ENCODE measurements around the gene CEP128. TPM values are rescaled to one million over a fixed set of nuclear protein-coding genes. Genes with fewer than 3 reads are reported as not detected.

Gene CEP128
- total RNA-seq, 4 donors from 2014 or later, result 3.5 to 12.9 (median 9.7) TPM

DNA sequence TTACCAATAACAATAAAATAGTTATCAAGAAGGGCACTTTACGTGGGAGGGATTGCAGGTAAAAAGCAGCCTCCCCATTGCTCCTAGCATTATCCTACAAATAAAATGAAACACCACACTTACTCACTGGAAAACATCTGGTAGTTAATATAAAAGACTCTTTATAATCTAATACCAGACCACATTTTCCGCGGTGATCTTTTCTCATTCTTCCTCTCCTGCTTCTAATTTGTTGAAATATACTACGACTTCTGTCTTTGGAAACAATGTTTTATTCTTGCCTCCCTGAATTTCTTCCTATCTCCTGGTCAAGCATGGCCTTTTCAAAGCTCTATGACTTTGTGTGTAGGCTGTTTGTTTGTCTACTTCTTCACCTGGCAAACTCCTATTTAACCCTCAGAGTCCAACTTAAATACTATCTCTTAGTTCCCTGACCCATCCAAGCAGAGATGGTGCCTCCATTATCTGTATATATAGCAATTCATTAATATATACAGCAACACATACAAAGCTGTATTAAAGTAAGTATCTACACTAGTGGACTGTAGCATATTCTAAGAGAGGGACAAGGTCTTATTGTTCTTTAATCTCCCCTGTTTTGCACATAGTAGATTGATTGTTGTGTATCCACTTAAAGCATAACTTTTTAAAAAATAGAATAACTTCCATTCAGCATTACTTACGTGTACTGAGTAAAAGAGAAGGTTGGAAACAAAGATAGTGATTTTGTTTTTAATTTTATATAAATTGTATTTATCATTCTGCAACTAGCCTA, 228.3 kb downstream of the CEP128 start:
- no peak for DNase-seq (ENCODE audit: extremely low spot score)
- Histone ChIP-seq H3K27ac (replicated peaks in 1 of 4) (no peak overlapping the region), H3K27me3 (no peaks in the 10 kb centered on the region), H3K36me3 (no peaks in the 10 kb centered on the region), H3K4me3 (no peak overlapping the region), H3K9me3 (no peaks in the 10 kb centered on the region), H3K4me1 (no peaks in the 10 kb centered on the region)
- TF ChIP-seq, protein P1, sequence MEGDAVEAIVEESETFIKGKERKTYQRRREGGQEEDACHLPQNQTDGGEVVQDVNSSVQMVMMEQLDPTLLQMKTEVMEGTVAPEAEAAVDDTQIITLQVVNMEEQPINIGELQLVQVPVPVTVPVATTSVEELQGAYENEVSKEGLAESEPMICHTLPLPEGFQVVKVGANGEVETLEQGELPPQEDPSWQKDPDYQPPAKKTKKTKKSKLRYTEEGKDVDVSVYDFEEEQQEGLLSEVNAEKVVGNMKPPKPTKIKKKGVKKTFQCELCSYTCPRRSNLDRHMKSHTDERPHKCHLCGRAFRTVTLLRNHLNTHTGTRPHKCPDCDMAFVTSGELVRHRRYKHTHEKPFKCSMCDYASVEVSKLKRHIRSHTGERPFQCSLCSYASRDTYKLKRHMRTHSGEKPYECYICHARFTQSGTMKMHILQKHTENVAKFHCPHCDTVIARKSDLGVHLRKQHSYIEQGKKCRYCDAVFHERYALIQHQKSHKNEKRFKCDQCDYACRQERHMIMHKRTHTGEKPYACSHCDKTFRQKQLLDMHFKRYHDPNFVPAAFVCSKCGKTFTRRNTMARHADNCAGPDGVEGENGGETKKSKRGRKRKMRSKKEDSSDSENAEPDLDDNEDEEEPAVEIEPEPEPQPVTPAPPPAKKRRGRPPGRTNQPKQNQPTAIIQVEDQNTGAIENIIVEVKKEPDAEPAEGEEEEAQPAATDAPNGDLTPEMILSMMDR (IDR thresholded peaks at IDR 0.05), result no peak
- TF ChIP-seq POLR2AphosphoS5 (IDR thresholded peaks at IDR 0.05) (no peak), EP300 (IDR thresholded peaks at IDR 0.05) (no peak), POLR2A (IDR thresholded peaks at IDR 0.05; ENCODE audit: low read depth) (no peak)
- intact Hi-C loops (cut with DNase I), result no loop called here
- 89% methylated on average over 5 of the region's 5 CpGs for WGBS

DNA sequence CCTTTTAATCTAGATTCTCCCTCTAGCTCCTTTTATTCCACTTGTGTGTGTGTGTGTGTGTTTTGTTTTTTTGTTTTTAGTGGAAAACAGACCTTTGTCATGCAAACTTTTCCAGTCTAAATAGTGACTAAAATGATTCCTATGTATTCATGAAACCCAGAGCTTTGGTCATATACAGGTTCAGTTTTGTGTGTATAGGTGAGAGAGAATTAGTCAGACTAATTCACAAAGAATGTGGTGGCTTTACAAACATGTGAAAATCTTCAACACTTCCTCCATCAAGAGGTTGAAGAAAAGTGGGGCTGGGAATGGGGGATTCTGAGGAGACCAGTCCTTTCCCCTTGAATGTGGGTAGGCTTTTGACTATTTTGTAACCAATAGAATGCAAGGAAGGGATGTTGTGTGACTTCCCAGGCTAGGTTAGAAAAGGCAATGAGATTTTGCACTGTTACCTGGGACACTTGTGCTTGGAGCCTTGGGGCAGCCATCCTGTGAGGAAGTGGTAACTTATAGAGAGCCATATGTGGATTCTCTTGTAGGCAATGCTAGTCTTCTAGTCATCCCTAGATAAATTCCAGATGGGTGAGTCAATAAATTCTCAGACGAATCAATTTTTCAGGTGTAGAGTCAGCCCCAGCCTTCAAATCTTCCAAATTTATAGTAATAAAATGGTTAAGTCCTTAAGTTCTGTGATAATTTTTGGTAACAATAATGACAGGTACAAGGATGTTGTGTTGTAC, 236.1 kb downstream of the CEP128 start:
- intact Hi-C loops (cut with DNase I), result no loop called here
- WGBS, result 95% methylated on average over 1 of the region's 1 CpG
- Histone ChIP-seq H3K9me3 (no peaks in the 10 kb centered on the region), H3K27me3 (no peaks in the 10 kb centered on the region), H3K4me1 (no peaks in the 10 kb centered on the region), H3K36me3 (no peaks in the 10 kb centered on the region), H3K4me3 (no peak overlapping the region), H3K27ac (replicated peaks in 1 of 4) (no peak overlapping the region)
- TF ChIP-seq POLR2AphosphoS5 (IDR thresholded peaks at IDR 0.05), result no peak
- TF ChIP-seq EP300 (IDR thresholded peaks at IDR 0.05), result no peak
- TF ChIP-seq, protein P1 (IDR thresholded peaks at IDR 0.05), result no peak
- no peak for TF ChIP-seq POLR2A (IDR thresholded peaks at IDR 0.05; ENCODE audit: low read depth)
- DNase-seq (ENCODE audit: extremely low spot score), result no peak

DNA sequence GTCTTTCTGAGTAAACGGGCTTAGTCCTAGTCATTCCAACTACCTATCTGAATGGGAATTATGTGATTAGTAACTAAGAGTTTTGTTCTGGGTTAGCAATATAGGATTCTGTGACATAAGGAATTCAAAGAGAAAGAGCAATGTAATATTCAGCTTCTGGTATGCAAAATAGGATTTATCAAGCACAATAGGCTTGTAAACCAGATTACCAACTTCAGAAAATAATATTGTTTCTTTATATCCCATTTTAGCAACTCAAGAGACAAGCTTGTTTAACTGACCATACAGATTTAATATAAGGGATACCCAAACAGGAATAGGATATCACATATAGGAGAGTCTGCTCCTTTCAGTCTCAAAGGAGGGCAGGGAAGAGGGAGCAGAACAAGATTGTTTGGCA, 240.9 kb downstream of the CEP128 start:
- intact Hi-C loops (cut with DNase I), result no loop called here

GRCh38 chr14:80699861-80700260, 241.7 kb downstream of the CEP128 start:
- Histone ChIP-seq H3K4me3 (no peak overlapping the region), H3K36me3 (no peaks in the 10 kb centered on the region), H3K27ac (replicated peaks in 1 of 4) (no peak overlapping the region), H3K27me3 (no peaks in the 10 kb centered on the region), H3K4me1 (no peaks in the 10 kb centered on the region), H3K9me3 (no peaks in the 10 kb centered on the region)
- TF ChIP-seq POLR2A (IDR thresholded peaks at IDR 0.05; ENCODE audit: low read depth) (no peak), POLR2AphosphoS5 (IDR thresholded peaks at IDR 0.05) (no peak), EP300 (IDR thresholded peaks at IDR 0.05) (no peak)
- TF ChIP-seq, protein P1 (IDR thresholded peaks at IDR 0.05), result no peak
- intact Hi-C loops (cut with DNase I), result no loop called here
- no peak for DNase-seq (ENCODE audit: extremely low spot score)
- 86% methylated on average over 4 of the region's 4 CpGs for WGBS

More for the DNA sequence above, 240.9 kb downstream of the CEP128 start:
- TF ChIP-seq POLR2AphosphoS5 (IDR thresholded peaks at IDR 0.05) (no peak), POLR2A (IDR thresholded peaks at IDR 0.05; ENCODE audit: low read depth) (no peak)
- no peaks in the 10 kb centered on the region for H3K27me3 ChIP-seq
- no peaks in the 10 kb centered on the region for H3K4me1 ChIP-seq
- H3K4me3 ChIP-seq, result no peak overlapping the region
- no peaks in the 10 kb centered on the region for H3K9me3 ChIP-seq
- H3K27ac ChIP-seq (replicated peaks in 1 of 4), result no peak overlapping the region
- DNase-seq (ENCODE audit: extremely low spot score), result no peak
- no peaks in the 10 kb centered on the region for H3K36me3 ChIP-seq
- 95% methylated on average over 1 of the region's 1 CpG for WGBS

DNA sequence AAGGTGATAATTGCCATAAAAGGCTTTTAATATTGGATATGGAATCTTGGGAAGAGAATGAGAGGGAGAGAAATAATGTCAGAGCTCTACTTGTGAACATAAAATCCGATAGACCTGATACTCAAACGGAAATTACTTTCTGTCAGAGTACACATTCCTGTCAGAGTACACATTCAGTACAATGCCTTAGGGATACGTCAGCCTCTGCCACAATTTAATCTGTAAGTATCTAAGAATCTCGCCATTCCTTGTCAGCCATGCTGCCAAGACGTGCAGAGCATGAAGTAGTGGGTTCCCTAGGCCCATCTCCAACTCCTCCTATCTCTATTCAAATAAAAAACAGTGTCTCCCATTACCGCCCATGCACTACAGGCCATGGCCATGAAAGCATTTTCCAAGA, 242.6 kb downstream of the CEP128 start:
- 93% methylated on average over 6 of the region's 6 CpGs for WGBS
- DNase-seq (ENCODE audit: extremely low spot score), result no peak
- H3K4me1 ChIP-seq, result no peaks in the 10 kb centered on the region
- H3K9me3 ChIP-seq, result no peaks in the 10 kb centered on the region
- H3K27ac ChIP-seq (replicated peaks in 1 of 4), result no peak overlapping the region
- no peaks in the 10 kb centered on the region for H3K27me3 ChIP-seq
- H3K4me3 ChIP-seq, result no peak overlapping the region
- no peak for TF ChIP-seq EP300 (IDR thresholded peaks at IDR 0.05)
- TF ChIP-seq POLR2AphosphoS5 (IDR thresholded peaks at IDR 0.05), result no peak
- TF ChIP-seq, protein P1 (IDR thresholded peaks at IDR 0.05), result no peak
- no peak for TF ChIP-seq POLR2A (IDR thresholded peaks at IDR 0.05; ENCODE audit: low read depth)
- intact Hi-C loops (cut with DNase I), result no loop called here
- H3K36me3 ChIP-seq, result no peaks in the 10 kb centered on the region
